HEK293 (cell line): ENCODE data around the gene PIGN.

Source experiments
- HOXC10 ChIP-seq: sonication (generic); formaldehyde crosslinking; IDR thresholded peaks from 2 replicates; pipeline ENCODE4 v1.8.1; 2023; ENCODE audit warnings: mild to moderate bottlenecking, missing genetic modification reagents
- KLF16 ChIP-seq: fragments of 450-650 bp; formaldehyde crosslinking; IDR thresholded peaks from 2 replicates; pipeline ENCODE4 v1.5.1; 2017; ENCODE audit warnings: missing biosample characterization, missing genetic modification characterization
- SETDB1 ChIP-seq: IDR thresholded peaks from one replicate; pipeline ENCODE4 v1.6.1; 2017; ENCODE audit warnings: mild to moderate bottlenecking, low read length, moderate library complexity, mixed read lengths; ENCODE audit not compliant: insufficient read length
- ZNF629 ChIP-seq: fragments of 450-650 bp; formaldehyde crosslinking; IDR thresholded peaks from 2 replicates; pipeline ENCODE4 v1.5.1; 2017; ENCODE audit warnings: missing biosample characterization, missing genetic modification characterization
- ZNF776 ChIP-seq: fragments of 450-650 bp; formaldehyde crosslinking; IDR thresholded peaks from 2 replicates; pipeline ENCODE4 v1.5.0; 2017; ENCODE audit warnings: missing biosample characterization, missing genetic modification characterization, borderline replicate concordance
- ZNF785 ChIP-seq: fragments of 450-650 bp; formaldehyde crosslinking; IDR thresholded peaks from 2 replicates; pipeline ENCODE4 v1.5.1; 2016; ENCODE audit warnings: missing biosample characterization, missing genetic modification characterization
- TF ChIP-seq, protein P1 (sequence below): fragments of 450-650 bp; formaldehyde crosslinking; IDR thresholded peaks from 2 replicates; pipeline ENCODE4 v1.5.1; 2016; ENCODE audit warnings: missing biosample characterization, missing genetic modification characterization

GRCh38 chr18:62073461-62074281 is 113.2 kb downstream of the PIGN start:
- TF ChIP-seq, protein P1, sequence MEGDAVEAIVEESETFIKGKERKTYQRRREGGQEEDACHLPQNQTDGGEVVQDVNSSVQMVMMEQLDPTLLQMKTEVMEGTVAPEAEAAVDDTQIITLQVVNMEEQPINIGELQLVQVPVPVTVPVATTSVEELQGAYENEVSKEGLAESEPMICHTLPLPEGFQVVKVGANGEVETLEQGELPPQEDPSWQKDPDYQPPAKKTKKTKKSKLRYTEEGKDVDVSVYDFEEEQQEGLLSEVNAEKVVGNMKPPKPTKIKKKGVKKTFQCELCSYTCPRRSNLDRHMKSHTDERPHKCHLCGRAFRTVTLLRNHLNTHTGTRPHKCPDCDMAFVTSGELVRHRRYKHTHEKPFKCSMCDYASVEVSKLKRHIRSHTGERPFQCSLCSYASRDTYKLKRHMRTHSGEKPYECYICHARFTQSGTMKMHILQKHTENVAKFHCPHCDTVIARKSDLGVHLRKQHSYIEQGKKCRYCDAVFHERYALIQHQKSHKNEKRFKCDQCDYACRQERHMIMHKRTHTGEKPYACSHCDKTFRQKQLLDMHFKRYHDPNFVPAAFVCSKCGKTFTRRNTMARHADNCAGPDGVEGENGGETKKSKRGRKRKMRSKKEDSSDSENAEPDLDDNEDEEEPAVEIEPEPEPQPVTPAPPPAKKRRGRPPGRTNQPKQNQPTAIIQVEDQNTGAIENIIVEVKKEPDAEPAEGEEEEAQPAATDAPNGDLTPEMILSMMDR = no peak
- TF ChIP-seq SETDB1 = no peak
- no peak for TF ChIP-seq ZNF785 (tag by site-specific recombination)
- TF ChIP-seq ZNF776 (tag by site-specific recombination) = no peak
- no peak for TF ChIP-seq HOXC10 (CRISPR knock-in tag)
- TF ChIP-seq ZNF629 (tag by site-specific recombination) = no peak
- no peak for TF ChIP-seq KLF16
